HUES48 (cell line): ENCODE results near the gene MIOX.

Experiments used
- H3K27ac ChIP-seq: one replicate; pipeline ENCODE4 v1.7.0; 2013; ENCODE audit warnings: low read depth, low read length, inconsistent platforms
- H3K27me3 ChIP-seq: 2 replicates; pipeline ENCODE4 v1.6.1; 2013; ENCODE audit warnings: mild to moderate bottlenecking, low read length; ENCODE audit not compliant: control insufficient read depth, insufficient read depth
- H3K36me3 ChIP-seq: 2 replicates; pipeline ENCODE4 v1.6.1; 2013; ENCODE audit warnings: low read length; ENCODE audit not compliant: control insufficient read depth, insufficient read depth
- H3K4me1 ChIP-seq: 2 replicates; pipeline ENCODE4 v1.6.1; 2013; ENCODE audit warnings: mild to moderate bottlenecking, low read length; ENCODE audit not compliant: control insufficient read depth, insufficient read depth
- H3K4me3 ChIP-seq: 2 replicates; pipeline ENCODE4 v1.5.1; 2013; ENCODE audit warnings: mild to moderate bottlenecking, low read depth, low read length
- H3K9ac ChIP-seq: 2 replicates; pipeline ENCODE4 v1.6.1; 2013; ENCODE audit warnings: mild to moderate bottlenecking, low read depth, low read length, moderate library complexity
- H3K9me3 ChIP-seq: 2 replicates; pipeline ENCODE4 v1.6.1; 2013; ENCODE audit warnings: low read length; ENCODE audit not compliant: control insufficient read depth, insufficient read depth

Gene MIOX

DNA sequence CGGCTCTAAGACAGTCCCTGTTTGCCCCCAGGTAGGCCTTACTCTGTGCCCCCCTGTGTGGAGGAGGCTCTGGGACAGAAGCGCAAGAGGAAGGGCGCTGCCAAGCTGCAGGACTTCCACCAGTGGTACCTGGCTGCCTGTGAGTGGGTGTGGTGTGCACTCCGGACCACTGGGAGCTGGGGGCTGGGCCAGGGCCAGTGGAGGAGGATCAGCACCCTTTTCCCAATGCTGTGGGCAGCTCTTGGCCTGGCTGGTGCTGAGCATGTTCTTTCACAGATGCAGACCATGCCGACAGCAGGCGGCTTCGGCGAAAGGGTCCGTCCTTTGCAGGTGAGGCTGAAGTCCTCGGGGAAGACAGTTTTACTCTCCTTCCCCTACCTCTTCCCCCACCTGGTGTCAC lies 35.1 kb downstream of the MIOX start:
- Histone ChIP-seq H3K27ac (no peak overlapping the region), H3K9ac (no peak overlapping the region), H3K4me3 (no peak overlapping the region), H3K9me3 (no peaks in the 10 kb centered on the region), H3K4me1 (no peaks in the 10 kb centered on the region), H3K27me3 (peaks cover 2% of the 10 kb centered on the region; the same call in 1 of the 2 replicates), H3K36me3 (peaks cover 62% of the 10 kb centered on the region)

DNA sequence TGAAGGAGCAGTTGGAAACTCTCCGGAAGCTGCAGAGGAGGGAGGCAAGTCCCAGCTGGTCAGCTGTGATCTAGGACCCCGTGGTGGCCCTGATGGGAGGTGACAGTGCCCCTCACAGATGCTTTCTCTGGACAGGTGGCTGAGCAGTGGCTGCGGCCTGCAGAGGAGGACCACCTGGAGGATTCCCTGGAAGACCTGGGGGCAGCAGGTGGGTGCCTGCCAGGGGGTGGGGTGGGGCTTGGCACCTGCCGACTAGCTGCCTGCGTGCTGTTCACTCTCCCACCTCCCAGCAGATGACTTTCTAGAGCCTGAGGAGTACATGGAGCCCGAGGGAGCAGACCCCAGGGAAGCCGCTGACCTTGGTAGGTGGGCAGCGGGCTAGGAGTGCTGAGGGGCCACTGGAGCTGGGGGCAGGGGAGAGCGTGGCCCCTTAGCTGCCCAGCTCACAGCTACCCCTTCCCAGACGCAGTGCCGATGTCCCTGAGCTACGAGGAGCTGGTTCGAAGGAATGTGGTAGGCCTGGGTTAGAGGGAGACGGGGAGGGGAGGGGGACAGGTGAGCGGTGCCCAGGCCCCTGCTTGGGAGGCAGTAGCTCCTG lies 35.6 kb downstream of the MIOX start:
- H3K36me3 ChIP-seq = peaks cover 57% of the 10 kb centered on the region
- no peak overlapping the region for H3K9ac ChIP-seq
- H3K9me3 ChIP-seq = no peaks in the 10 kb centered on the region
- peaks cover 7% of the 10 kb centered on the region for H3K27me3 ChIP-seq
- no peak overlapping the region for H3K27ac ChIP-seq
- peaks cover 4% of the 10 kb centered on the region; the same call in 1 of the 2 replicates for H3K4me1 ChIP-seq
- H3K4me3 ChIP-seq = no peak overlapping the region

DNA sequence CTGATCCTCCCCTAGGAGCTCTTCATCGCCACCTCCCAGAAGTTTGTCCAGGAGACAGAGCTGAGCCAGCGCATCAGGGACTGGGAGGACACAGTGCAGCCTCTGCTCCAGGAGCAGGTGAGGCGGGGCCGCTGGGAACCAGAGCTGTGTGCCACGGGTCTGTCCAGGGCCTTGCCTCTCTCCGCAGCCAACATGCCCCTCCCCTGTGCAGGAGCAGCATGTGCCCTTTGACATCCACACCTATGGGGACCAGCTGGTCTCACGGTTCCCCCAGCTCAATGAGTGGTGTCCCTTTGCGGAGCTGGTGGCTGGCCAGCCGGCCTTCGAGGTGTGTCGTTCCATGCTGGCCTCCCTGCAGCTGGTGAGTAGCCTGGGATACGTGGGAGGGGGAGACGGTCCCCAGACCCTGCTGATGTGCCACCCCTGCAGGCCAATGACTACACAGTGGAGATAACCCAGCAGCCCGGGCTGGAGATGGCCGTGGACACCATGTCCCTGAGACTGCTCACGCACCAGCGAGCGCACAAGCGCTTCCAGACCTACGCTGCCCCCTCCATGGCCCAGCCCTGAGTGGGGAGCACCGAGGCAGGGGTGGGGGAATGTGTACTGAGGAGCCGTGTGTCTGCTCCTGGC lies 36.3 kb downstream of the MIOX start:
- H3K9me3 ChIP-seq = no peaks in the 10 kb centered on the region
- H3K4me3 ChIP-seq = no peak overlapping the region
- H3K27me3 ChIP-seq = peaks cover 14% of the 10 kb centered on the region
- H3K4me1 ChIP-seq = peaks cover 4% of the 10 kb centered on the region; the same call in 1 of the 2 replicates
- no peak overlapping the region for H3K27ac ChIP-seq
- peaks cover 51% of the 10 kb centered on the region for H3K36me3 ChIP-seq
- H3K9ac ChIP-seq = no peak overlapping the region

DNA sequence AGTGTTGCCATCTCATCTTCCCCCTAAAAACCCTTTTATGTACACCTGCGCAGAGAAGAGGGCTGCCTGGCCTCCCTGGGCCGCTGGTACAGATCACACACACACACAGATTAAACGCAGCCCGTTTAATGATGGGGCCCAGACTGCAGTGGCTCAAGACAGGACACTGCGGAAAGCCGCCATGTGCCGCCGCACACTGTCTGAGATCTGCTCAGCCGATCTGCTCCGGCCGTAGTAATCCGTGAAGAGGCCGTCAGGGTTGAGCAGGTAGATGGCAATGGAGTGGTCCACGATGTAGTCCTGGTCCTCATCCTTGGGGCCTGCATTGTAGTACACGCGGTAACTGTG lies 36.8 kb downstream of the MIOX start:
- peaks cover 19% of the 10 kb centered on the region for H3K27me3 ChIP-seq
- H3K9me3 ChIP-seq = no peaks in the 10 kb centered on the region
- peaks cover 46% of the 10 kb centered on the region for H3K36me3 ChIP-seq
- no peak overlapping the region for H3K4me3 ChIP-seq
- H3K9ac ChIP-seq = no peak overlapping the region
- H3K27ac ChIP-seq = no peak overlapping the region
- peaks cover 4% of the 10 kb centered on the region; the same call in 1 of the 2 replicates for H3K4me1 ChIP-seq

DNA sequence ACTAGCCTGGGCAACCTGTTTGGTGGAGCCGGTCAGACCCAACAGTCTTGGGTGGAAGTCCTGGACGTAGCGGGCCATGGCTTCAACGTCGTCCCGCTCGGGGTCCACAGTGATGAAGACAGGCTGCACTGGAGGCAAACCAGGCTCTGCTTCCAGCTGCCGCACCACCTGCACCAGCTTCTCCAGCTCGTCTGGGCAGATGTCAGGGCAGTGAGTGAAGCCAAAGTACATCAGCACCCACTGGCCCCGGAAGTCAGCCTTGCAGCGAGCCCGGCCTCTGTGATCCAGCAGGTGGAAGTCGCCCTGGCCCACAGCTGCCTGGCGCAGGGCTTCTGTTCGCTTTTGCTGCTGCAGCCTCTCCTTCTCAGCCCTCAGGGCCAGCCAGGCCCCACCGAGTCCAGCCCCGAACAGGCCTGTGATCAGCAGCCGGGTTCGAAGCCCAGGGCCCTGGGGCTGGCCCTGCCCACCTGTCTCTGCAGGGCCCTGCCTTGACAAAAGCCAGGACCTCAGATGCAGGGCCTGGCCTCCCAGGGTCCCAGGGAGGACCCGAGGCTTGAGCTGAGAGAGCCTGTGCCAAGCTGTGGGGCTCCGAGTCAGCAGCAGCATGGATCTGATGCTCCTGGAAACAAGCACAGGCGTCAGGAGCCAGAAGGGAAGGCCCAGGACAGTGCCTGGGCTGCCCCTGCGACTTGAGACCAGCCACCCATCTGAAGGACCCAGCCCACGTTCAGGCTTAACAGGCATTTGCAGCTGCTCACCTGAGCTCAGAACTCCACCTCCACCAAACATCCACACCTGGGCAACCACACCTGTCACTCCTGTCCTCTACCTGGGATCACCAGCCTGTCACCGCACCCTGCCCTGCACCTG lies 37.4 kb downstream of the MIOX start:
- no peak overlapping the region for H3K27ac ChIP-seq
- no peak overlapping the region for H3K9ac ChIP-seq
- peaks cover 40% of the 10 kb centered on the region for H3K36me3 ChIP-seq
- H3K4me1 ChIP-seq = peaks cover 4% of the 10 kb centered on the region; the same call in 1 of the 2 replicates
- peaks cover 25% of the 10 kb centered on the region for H3K27me3 ChIP-seq
- no peaks in the 10 kb centered on the region for H3K9me3 ChIP-seq
- peak overlapping the region; percentile 87 for H3K4me3 ChIP-seq

DNA sequence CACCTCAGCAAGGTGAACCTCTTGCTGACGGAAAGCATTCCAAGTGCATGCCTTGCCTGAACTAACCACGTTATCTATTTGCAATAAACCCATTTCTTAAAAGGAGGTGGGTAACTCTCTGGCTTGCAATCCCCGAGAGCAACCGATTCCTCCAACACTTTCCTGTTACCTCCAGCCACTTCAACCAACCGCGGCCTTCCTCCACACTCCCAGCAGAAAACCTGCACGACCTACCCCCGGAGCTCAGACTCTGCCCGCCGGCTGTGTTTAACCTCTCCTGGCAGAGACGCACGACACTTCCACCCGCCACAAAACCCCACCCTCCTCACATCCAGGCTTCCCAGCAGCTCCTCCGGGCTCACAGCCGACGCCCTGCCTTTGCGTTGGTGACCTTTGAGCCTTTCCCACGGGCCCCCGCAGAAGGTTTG lies 38.0 kb downstream of the MIOX start:
- peaks cover 34% of the 10 kb centered on the region for H3K36me3 ChIP-seq
- peak overlapping the region; percentile 87 for H3K4me3 ChIP-seq
- H3K27ac ChIP-seq = peak overlapping the region; percentile 91
- H3K27me3 ChIP-seq = peaks cover 31% of the 10 kb centered on the region
- no peaks in the 10 kb centered on the region for H3K9me3 ChIP-seq
- peak overlapping the region; percentile 62; the same call in 1 of the 2 replicates for H3K9ac ChIP-seq
- H3K4me1 ChIP-seq = peaks cover 4% of the 10 kb centered on the region; the same call in 1 of the 2 replicates

DNA sequence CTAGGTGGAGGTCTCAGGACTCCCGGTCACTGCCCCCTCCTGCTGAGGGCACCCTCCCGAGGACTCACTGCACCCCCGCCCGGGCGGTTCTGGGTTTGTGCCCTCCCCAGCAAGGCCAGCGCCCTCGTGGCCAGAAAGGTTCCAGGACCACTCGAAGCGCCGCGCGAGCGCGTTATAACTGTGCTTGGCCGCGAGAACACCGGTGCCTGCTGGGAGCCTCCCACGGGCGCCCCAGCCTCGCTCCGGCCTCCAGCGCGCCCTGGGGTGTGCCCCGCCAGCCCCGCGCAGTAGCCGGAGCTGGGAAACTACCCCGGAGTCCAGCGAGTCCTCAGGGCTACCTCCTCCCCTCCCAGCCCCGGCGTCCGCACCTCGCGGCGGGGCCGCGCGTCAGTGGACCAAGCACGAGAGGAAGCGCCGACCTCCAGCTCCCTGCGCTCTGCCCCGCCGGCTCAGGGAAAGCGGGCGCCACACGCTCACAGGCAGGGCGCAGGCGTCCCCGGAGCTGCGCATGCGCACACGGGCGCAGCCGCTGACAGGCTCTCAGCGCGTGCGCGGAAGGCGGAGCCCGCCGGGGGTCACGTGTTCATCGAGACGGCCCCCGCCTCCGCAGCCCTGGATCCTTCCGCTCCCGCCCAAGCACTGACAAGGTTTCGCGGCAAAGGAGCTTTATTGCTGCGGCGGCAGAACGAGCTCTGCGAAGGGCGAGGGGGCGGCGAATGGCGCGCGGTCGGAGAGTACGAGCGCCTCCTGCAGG lies 38.6 kb downstream of the MIOX start, which contains the start of gene SCO2:
Gene SCO2 (minus strand): TSS at position 495 of the 754 bp plus-strand sequence. CDS start 1,187 bp downstream, outside the sequence.
- Histone ChIP-seq H3K9ac (peak within 1 kb of the TSS; percentile 62), H3K36me3 (peaks cover 34% of the 10 kb centered on the region), H3K27me3 (peaks cover 37% of the 10 kb centered on the region), H3K27ac (peak within 1 kb of the TSS; percentile 91), H3K4me3 (peak within 1 kb of the TSS; percentile 87), H3K9me3 (no peaks in the 10 kb centered on the region), H3K4me1 (peaks cover 4% of the 10 kb centered on the region)

DNA sequence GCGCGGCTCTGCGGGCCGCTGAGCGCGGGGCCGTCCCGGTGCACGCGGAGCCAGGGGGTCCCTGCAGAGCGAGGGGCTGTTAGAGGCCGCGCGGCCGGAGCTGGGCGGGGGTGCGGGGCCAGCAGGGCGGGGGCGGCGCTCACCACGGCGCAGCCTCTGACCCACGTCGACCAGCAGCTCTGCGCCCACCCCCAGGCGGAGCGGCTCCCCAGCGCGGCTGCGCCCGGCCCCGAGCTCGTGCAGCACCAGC lies 39.1 kb downstream of the MIOX start:
- Histone ChIP-seq H3K27me3 (peaks cover 42% of the 10 kb centered on the region), H3K4me1 (peaks cover 4% of the 10 kb centered on the region), H3K27ac (peak overlapping the region; percentile 91), H3K36me3 (peaks cover 33% of the 10 kb centered on the region), H3K4me3 (peak overlapping the region; percentile 87), H3K9me3 (no peaks in the 10 kb centered on the region), H3K9ac (peak overlapping the region; percentile 1; the same call in 1 of the 2 replicates)

DNA sequence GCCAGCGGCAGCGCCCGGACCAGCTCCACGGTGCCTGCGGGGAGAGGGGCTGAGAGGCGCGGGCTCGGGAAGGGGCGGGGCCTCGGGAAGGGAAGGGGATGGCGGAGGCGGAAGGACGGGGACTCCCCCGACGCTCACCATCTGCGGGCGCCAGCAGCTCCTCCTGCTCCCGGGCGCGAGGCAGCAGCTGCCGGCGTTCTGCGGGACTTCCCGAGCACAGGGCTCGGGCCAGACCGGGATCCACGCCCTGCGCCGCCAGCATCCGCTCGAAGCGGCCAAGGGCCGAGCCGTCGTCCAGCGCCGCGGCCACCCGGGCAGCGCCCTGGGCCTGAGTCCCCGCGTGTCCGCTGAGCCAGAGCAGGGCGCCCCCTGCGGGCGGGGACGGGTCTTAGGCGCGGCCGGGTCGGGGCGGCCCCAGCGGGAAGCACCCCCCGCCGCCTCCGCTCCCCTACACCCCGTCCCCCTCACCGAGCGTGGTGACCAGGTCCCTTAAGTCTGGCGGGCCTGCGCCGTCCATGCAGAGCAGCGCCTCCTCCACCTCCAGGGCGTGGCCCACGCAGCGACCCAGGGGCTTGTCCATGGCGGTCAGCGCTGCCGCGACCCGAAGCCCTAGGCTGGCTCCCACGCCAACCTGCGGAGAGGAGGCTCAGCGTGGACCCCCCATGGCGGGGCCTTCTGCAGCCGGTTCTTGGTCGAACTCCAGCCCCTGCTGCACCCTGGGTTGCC lies 39.6 kb downstream of the MIOX start:
- peak overlapping the region; percentile 87 for H3K4me3 ChIP-seq
- peak overlapping the region; percentile 91 for H3K27ac ChIP-seq
- peak overlapping the region; percentile 1; the same call in 1 of the 2 replicates for H3K9ac ChIP-seq
- no peaks in the 10 kb centered on the region for H3K9me3 ChIP-seq
- H3K4me1 ChIP-seq = peaks cover 4% of the 10 kb centered on the region
- peaks cover 47% of the 10 kb centered on the region for H3K27me3 ChIP-seq
- peaks cover 28% of the 10 kb centered on the region for H3K36me3 ChIP-seq
